Measurements from ENCODE around the gene TRABD. TPM values are rescaled to one million over a fixed set of nuclear protein-coding genes. Genes with fewer than 3 reads are reported as not detected.

Gene TRABD
- polyA plus RNA-seq, 1 of the 3 experiments (the other 2 are of a cell fraction), result 50.6 TPM

DNA sequence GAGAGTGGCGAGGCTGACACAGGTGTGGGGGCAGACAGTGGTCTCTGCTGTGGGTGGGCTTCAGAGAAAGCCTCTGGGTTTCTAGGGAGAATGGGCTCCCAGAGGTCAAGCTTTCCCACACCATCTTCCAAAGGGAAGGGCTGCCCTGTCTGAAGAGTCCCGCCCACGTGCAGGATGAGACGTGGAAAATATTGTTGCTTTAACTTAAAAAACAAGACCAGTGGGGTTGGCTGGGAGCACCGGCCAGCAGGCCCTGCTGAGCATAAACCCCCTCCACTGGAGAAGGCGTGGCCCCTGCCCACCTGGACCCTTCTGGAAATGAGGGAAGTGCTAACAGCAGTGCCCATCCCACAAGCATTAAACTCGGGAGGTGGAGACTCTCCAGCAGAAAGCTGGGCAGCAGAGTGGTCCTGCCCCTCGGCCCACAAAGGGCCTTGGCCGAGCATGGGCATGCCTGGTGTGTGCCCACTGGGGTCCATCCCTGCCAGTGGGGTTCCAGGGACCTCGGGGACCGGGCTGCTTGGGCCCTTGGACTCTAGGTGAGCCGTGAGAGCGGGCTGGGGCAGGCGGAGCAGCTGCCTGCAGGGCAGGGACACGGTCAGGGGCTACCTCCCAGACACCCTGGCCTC is 30.5 kb downstream of the TRABD start:
- Histone ChIP-seq H3K9me2 (no peaks in the 10 kb centered on the region), H3K36me3 (replicated peaks in 1 of 2; ENCODE audit: control insufficient read depth in 1 of 2, insufficient read depth in 2 of 2, low read length in 1 of 2) (peaks cover 35 to 63% of the 10 kb centered on the region in 2 experiments), H3K27ac (ENCODE audit: low read depth in 2 of 2, low read length in 1 of 2) (peak overlapping the region in 1 of 2 experiments; percentile 12; a peak in 1 of 4 replicates), H3K27me3 (ENCODE audit: insufficient read depth) (no peaks in the 10 kb centered on the region), H3K9ac (no peak overlapping the region), H4K20me1 (ENCODE audit: insufficient read depth) (peaks cover 20% of the 10 kb centered on the region; the same call in 1 of the 2 replicates), H3K4me1 (ENCODE audit: control insufficient read depth in 1 of 2, insufficient read depth in 2 of 2, low read depth in 1 of 2, low read length in 1 of 2) (peaks cover 0 to 22% of the 10 kb centered on the region in 2 experiments; a peak in 1 of 4 replicates), H3F3A (replicated peaks; ENCODE audit: insufficient read depth) (peaks cover 8% of the 10 kb centered on the region), H3K4me3 (ENCODE audit: low read depth in 2 of 2, low read length in 1 of 2) (no peak overlapping the region), H3K9me3 (no peaks in the 10 kb centered on the region), H3K79me2 (ENCODE audit: insufficient read depth) (peaks cover 23% of the 10 kb centered on the region), H3K4me2 (no peak overlapping the region), H2AFZ (ENCODE audit: low read depth) (no peak overlapping the region)
- no peak for DNase-seq
- CTCF ChIA-PET, result interaction anchor here (1.1 to 1.8 kb wide), 4 partner anchors 10 to 69 kb away, joined by 3 to 10 read pairs (median 6); no protein-coding TSS in a partner anchor
- POLR2A ChIA-PET, result no interaction called here
- 85% methylated on average over 6 of the region's 15 CpGs for WGBS (ENCODE audit: low lambda C conversion rate)
- TF ChIP-seq FOXM1 (IDR thresholded peaks at IDR 0.05; ENCODE audit: low read depth), result no peak
- TF ChIP-seq CHD2 (IDR thresholded peaks at IDR 0.05; ENCODE audit: low read length, partially characterized antibody), result no peak
- no peak for TF ChIP-seq SIN3A (IDR thresholded peaks at IDR 0.05; ENCODE audit: borderline replicate concordance, low read depth, low read length)
- TF ChIP-seq POLR2AphosphoS5 (IDR thresholded peaks at IDR 0.05; ENCODE audit: low read depth, low read length), result no peak; the same call in 1 of the 2 replicates
- no peak for TF ChIP-seq GATA2 (CRISPR knock-in tag; IDR thresholded peaks at IDR 0.05)
- TF ChIP-seq YY1 (IDR thresholded peaks at IDR 0.05; ENCODE audit: low read depth), result no peak
- no peak for TF ChIP-seq TEAD4 (IDR thresholded peaks at IDR 0.05; ENCODE audit: borderline replicate concordance, insufficient read depth)
- TF ChIP-seq RAD21 (IDR thresholded peaks at IDR 0.05; ENCODE audit: low read length), result no peak
- no peak for TF ChIP-seq JUND (IDR thresholded peaks at IDR 0.05)
- TF ChIP-seq, protein P1, sequence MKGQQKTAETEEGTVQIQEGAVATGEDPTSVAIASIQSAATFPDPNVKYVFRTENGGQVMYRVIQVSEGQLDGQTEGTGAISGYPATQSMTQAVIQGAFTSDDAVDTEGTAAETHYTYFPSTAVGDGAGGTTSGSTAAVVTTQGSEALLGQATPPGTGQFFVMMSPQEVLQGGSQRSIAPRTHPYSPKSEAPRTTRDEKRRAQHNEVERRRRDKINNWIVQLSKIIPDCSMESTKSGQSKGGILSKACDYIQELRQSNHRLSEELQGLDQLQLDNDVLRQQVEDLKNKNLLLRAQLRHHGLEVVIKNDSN (IDR thresholded peaks at IDR 0.05; ENCODE audit: borderline replicate concordance, low read depth), result no peak
- no peak for TF ChIP-seq GABPA (IDR thresholded peaks at IDR 0.05; ENCODE audit: low read depth)

DNA sequence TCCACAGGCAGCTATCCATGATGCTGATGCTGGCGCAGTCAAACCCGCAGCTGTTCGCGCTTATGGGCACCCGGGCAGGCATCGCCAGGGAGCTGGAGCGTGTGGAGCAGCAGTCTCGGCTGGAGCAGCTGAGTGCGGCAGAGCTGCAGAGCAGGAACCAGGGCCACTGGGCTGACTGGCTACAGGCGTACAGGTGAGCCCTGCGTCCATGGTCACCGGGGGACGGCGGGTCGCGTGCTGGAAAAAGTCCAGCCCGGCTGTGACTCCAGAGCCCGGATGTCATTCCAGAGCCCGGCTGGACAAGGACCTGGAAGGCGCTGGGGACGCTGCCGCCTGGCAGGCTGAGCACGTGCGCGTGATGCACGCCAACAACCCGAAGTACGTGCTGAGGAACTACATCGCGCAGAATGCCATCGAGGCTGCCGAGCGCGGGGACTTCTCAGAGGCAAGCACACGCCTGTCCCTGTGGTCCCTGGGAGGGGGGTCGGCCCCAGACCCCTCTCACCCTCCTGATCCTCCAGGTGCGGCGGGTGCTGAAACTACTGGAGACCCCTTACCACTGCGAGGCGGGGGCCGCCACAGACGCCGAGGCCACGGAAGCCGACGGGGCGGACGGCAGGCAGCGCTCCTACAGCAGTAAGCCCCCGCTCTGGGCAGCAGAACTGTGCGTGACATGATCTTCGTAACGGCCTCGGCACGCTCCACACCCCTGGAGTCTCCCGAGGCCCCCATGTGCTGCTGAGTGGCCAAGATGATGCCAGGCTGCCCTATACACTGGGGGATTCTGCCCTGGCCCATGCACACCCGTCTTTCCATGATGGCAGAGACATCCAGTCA is 31.2 kb downstream of the TRABD start:
- Histone ChIP-seq H3K36me3 (replicated peaks in 1 of 2; ENCODE audit: control insufficient read depth in 1 of 2, insufficient read depth in 2 of 2, low read length in 1 of 2) (peaks cover 28 to 67% of the 10 kb centered on the region in 2 experiments), H3K9me2 (no peaks in the 10 kb centered on the region), H3K9ac (no peak overlapping the region), H3K4me2 (no peak overlapping the region), H3K27me3 (ENCODE audit: insufficient read depth) (no peaks in the 10 kb centered on the region), H3K4me1 (ENCODE audit: control insufficient read depth in 1 of 2, insufficient read depth in 2 of 2, low read depth in 1 of 2, low read length in 1 of 2) (peaks cover 0 to 22% of the 10 kb centered on the region in 2 experiments; a peak in 1 of 4 replicates), H4K20me1 (ENCODE audit: insufficient read depth) (peaks cover 19% of the 10 kb centered on the region; the same call in 1 of the 2 replicates), H3F3A (replicated peaks; ENCODE audit: insufficient read depth) (peaks cover 3% of the 10 kb centered on the region), H3K79me2 (ENCODE audit: insufficient read depth) (peaks cover 21% of the 10 kb centered on the region), H3K9me3 (no peaks in the 10 kb centered on the region), H3K27ac (ENCODE audit: low read depth in 2 of 2, low read length in 1 of 2) (no peak overlapping the region; a peak in 1 of 4 replicates), H2AFZ (ENCODE audit: low read depth) (no peak overlapping the region), H3K4me3 (ENCODE audit: low read depth in 2 of 2, low read length in 1 of 2) (no peak overlapping the region)
- DNase-seq, result no peak
- POLR2A ChIA-PET, result no interaction called here
- WGBS (ENCODE audit: low lambda C conversion rate), result 99% methylated on average over 21 of the region's 57 CpGs
- no peak for TF ChIP-seq EZH2phosphoT487 (IDR thresholded peaks at IDR 0.05; ENCODE audit: borderline replicate concordance, low read depth)
- TF ChIP-seq MEF2A (IDR thresholded peaks at IDR 0.05; ENCODE audit: borderline replicate concordance, low read depth), result no peak
- TF ChIP-seq RFX5 (IDR thresholded peaks at IDR 0.05; ENCODE audit: low read length), result no peak
- no peak for TF ChIP-seq ELF1 (IDR thresholded peaks at IDR 0.05)
- no peak for TF ChIP-seq YY1 (IDR thresholded peaks at IDR 0.05; ENCODE audit: low read depth)
- TF ChIP-seq FOXJ3 (CRISPR knock-in tag; IDR thresholded peaks at IDR 0.05), result no peak
- TF ChIP-seq SIN3A (IDR thresholded peaks at IDR 0.05; ENCODE audit: borderline replicate concordance, low read depth, low read length), result no peak
- no peak for TF ChIP-seq FOSL2 (IDR thresholded peaks at IDR 0.05; ENCODE audit: borderline replicate concordance, low read depth)
- TF ChIP-seq, protein P2, sequence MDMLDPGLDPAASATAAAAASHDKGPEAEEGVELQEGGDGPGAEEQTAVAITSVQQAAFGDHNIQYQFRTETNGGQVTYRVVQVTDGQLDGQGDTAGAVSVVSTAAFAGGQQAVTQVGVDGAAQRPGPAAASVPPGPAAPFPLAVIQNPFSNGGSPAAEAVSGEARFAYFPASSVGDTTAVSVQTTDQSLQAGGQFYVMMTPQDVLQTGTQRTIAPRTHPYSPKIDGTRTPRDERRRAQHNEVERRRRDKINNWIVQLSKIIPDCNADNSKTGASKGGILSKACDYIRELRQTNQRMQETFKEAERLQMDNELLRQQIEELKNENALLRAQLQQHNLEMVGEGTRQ (IDR thresholded peaks at IDR 0.05; ENCODE audit: borderline replicate concordance, low read depth, low read length), result no peak
- TF ChIP-seq RAD21 (IDR thresholded peaks at IDR 0.05; ENCODE audit: low read length), result no peak
- CTCF ChIA-PET, result interaction anchor here (1.1 to 1.8 kb wide), 4 partner anchors 20 to 70 kb away, joined by 3 to 10 read pairs (median 4); no protein-coding TSS in a partner anchor

All from SK-N-SH (cell line).